Subcutaneous adipose tissue (tissue), 4 donors: ENCODE measurements around the gene CPA3. TPM values are rescaled to one million over a fixed set of nuclear protein-coding genes. Genes with fewer than 3 reads are reported as not detected.

Experiments used
- total RNA-seq, 4 donors: library from RNA; depleted of rRNA; stranded (reverse); fragments of >200 nt; gene quantifications; one replicate each; pipeline ENCODE4 v1.1.0, GENCODE V29; 2016
- TF ChIP-seq, protein P1 (sequence below): fragments of 450-650 bp; IDR thresholded peaks from one replicate; pipeline ENCODE4 v1.5.1; 2016; ENCODE audit warnings: low read depth, mild to moderate bottlenecking, control low read depth, antibody characterized with exemption, moderate library complexity

The CPA3 gene
- total RNA-seq, 4 donors from 2014 or later = 1.9 to 36.4 (median 15.4) TPM

DNA sequence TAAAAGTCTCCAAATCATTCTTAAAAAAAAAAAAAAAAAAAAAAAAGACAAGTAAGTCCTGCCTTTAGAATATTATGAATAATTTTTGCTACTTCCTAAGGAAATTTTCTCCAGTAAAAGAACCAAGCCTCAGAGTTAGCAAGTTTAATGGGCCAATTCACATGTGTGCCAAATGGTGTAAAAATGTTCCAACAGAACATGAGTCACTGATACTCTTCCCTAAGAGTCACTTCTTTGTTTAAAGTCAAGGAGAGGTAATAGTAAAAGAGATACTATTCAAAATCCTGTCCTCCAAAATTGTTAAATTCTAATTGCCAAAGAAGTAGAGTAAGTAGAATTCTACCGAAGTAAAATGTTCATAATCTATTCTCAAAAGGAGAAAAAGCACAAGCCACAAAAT lies 17.7 kb upstream of the CPA3 start:
- TF ChIP-seq, protein P1, sequence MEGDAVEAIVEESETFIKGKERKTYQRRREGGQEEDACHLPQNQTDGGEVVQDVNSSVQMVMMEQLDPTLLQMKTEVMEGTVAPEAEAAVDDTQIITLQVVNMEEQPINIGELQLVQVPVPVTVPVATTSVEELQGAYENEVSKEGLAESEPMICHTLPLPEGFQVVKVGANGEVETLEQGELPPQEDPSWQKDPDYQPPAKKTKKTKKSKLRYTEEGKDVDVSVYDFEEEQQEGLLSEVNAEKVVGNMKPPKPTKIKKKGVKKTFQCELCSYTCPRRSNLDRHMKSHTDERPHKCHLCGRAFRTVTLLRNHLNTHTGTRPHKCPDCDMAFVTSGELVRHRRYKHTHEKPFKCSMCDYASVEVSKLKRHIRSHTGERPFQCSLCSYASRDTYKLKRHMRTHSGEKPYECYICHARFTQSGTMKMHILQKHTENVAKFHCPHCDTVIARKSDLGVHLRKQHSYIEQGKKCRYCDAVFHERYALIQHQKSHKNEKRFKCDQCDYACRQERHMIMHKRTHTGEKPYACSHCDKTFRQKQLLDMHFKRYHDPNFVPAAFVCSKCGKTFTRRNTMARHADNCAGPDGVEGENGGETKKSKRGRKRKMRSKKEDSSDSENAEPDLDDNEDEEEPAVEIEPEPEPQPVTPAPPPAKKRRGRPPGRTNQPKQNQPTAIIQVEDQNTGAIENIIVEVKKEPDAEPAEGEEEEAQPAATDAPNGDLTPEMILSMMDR = no peak

DNA sequence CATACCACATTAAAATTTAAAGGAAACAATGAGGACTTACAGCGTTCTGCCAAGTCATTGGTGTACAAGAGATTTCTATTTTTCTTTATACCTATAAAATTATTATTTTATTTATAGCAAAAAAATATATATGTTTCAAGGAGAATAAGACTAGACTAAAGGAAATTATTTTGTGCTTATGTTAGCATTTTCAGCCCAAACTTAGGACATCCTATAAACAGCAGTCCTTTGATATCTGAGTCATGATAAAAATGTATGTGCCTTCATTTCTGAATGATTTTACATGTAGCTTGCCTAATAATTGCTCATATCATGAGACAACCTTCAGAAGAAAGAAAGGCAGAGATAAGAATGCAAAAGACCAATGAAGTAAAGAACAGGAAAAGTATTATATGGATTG lies 16.7 kb upstream of the CPA3 start:
- TF ChIP-seq, protein P1 = no peak

DNA sequence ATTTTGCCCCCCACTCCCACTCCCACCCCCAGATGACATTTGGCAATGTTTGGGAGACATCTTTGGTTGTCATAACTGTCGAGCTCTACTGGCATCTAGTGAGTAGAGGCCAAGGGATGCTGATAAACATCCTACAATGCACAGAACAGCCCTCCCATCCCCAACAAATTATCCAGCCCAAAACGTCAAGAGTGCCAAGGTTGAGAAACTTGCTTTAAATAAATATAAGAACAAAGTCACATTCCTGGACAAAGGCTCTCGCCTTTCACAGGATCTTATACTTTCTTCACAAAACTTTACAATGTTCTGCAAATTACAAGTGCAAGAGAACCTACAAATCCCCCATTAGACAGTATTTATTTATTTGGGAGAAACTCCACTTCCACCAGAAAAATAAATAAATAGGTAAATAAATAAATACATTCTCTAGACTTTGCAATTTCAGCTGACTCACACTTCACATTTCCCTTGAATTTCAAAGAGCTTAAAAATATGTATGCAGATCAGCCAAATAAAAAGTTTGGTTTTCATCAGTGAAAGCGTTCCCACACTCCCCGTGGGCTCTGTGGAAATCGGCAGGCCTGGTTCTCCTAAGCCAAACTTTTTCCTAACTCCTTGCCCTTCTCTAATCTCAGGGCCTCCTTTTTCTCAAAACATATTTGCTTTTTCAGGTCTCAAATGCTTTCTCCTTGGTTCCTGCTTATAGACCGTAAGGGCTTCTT lies 12.7 kb upstream of the CPA3 start:
- TF ChIP-seq, protein P1 = no peak

DNA sequence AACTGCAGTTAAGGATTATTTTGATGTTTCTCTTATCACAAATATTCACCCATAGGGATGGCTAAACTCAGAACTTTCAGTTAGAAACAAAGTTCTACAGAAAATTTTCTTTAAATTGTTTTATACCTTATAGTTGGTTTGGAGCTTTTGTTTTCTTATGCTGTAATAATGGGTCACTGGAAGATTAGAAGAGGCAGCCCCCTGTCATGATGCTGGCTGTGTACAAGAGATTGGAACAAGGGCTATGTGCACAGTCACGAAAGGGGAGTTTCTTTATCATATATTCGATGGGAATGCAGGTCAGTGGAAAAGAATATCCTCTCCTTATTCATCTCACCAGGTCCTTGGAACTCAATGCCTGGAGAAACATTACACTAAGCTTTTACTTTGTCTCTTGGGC lies 12.0 kb upstream of the CPA3 start:
- TF ChIP-seq, protein P1 = no peak

DNA sequence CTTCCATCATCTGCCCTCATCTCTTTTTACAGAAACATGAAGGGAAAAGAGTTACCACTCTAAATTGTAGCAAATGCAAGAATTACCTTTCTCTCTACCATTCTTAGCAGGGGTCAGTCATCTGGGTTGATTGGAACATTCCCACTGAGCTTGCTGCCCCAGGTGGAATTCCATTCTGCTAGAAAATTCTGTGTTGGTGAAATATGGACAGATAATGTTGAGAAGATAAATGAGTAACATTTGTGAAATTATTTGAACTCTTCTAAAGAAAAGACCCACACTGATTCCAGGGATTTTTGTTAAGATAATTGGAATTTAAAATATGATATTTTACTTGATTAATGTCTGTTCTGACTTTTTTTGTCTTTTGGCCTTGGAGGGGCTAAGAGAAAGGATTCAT lies 11.0 kb upstream of the CPA3 start:
- TF ChIP-seq, protein P1 = no peak

DNA sequence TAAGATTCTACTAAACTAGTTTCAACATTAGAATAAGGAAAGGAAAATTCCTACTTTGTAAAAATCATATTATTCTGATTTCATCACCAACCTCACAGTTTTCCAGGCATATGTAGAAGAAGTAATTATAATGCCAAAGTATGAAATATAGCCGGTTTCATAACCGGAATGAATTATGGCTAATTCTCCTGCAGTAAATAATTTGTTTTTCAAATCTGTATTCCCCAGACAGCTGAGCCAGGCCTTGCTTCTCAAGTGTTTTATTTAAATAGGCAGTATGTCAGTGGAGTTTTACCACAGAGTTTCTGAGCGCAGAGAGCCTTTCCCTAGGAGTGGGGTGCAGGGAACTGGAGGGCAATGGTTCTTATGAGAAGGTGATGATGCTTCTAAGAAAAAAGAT lies 8.7 kb upstream of the CPA3 start:
- TF ChIP-seq, protein P1 = no peak

DNA sequence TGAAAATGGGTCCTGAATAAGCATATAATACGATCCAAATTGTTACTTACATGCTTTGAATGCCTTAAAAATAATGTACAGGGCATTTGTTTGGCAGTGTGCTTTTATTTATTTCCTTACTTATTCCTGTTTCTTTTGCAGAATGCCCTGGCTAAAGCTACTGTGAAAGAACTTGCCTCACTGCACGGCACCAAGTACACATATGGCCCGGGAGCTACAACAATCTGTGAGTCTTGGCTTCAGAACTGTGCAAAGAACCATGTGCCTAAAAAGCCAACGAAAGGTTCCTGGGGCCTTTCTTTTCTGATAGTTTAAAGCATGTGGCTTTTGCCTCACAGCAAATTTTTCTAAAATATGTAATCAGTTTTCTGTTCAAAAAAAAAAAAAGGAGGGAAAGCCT lies 7.8 kb upstream of the CPA3 start:
- TF ChIP-seq, protein P1 = no peak
